CD14-positive monocyte (primary cell): ENCODE results near the gene YTHDC1. TPM values are rescaled to one million over a fixed set of nuclear protein-coding genes. Genes with fewer than 3 reads are reported as not detected.

Source experiments
- DNase-seq, 3 donors: peaks; one replicate each; pipeline ENCODE4 v3.0.0-alpha.2; 2011 to 2022
- H2AFZ ChIP-seq: 2 replicates; pipeline ENCODE4 v1.6.0; 2012; ENCODE audit warnings: mild to moderate bottlenecking, low read depth, low read length, inconsistent platforms; ENCODE audit not compliant: insufficient read depth, poor library complexity, severe bottlenecking
- H3K27ac ChIP-seq, 2 donors: 1 replicate in 1 of 2; 2 replicates in 1 of 2; pipeline ENCODE4 v1.5.1; 2012 to 2013; ENCODE audit warnings: low read length in 2 of 2, control low read depth in 1 of 2, inconsistent platforms in 1 of 2, low read depth in 1 of 2, mild to moderate bottlenecking in 1 of 2
- H3K27me3 ChIP-seq, 2 donors: one replicate each; pipeline versions ENCODE4 v1.6.0 to v1.6.1; 2011 to 2013; ENCODE audit warnings: low read length in 2 of 2; ENCODE audit not compliant: control insufficient read depth in 2 of 2, insufficient read depth in 2 of 2
- H3K36me3 ChIP-seq, 2 donors: replicated peaks in 1 of 2; 1 replicate in 1 of 2; 2 replicates in 1 of 2; pipeline versions ENCODE4 v1.5.1 to v1.6.1; 2012 to 2013; ENCODE audit warnings: low read length in 2 of 2, control low read depth in 1 of 2, inconsistent platforms in 1 of 2, mild to moderate bottlenecking in 1 of 2; ENCODE audit not compliant: insufficient read depth in 2 of 2, control insufficient read depth in 1 of 2
- H3K4me1 ChIP-seq, 2 donors: 1 replicate in 1 of 2; 2 replicates in 1 of 2; pipeline versions ENCODE4 v1.5.1 to v1.6.1; 2012 to 2013; ENCODE audit warnings: low read length in 2 of 2, control low read depth in 1 of 2, inconsistent platforms in 1 of 2, mild to moderate bottlenecking in 1 of 2, moderate library complexity in 1 of 2; ENCODE audit not compliant: insufficient read depth in 2 of 2, control insufficient read depth in 1 of 2
- H3K4me2 ChIP-seq: replicated peaks from 2 replicates; pipeline ENCODE3; 2012; ENCODE audit warnings: low read length, moderate library complexity, mild to moderate bottlenecking; ENCODE audit not compliant: poor library complexity, severe bottlenecking; ENCODE audit errors: extremely low read depth
- H3K4me3 ChIP-seq, 3 experiments: fragments of 200-600 bp in 1 of 3; sonication (generic) in 1 of 3; replicated peaks in 1 of 3; 1 replicate in 2 of 3; 2 replicates in 1 of 3; pipeline ENCODE4 v1.5.1; 2011 to 2013; ENCODE audit warnings: low read length in 3 of 3, mild to moderate bottlenecking in 3 of 3, control low read depth in 2 of 3, low read depth in 2 of 3, inconsistent platforms in 1 of 3, moderate library complexity in 1 of 3
- H3K79me2 ChIP-seq: 2 replicates; pipeline ENCODE4 v1.6.0; 2012; ENCODE audit warnings: mild to moderate bottlenecking, control low read depth, inconsistent platforms, low read length, moderate library complexity; ENCODE audit not compliant: insufficient read depth
- H3K9ac ChIP-seq: 2 replicates; pipeline ENCODE4 v1.6.0; 2017; ENCODE audit warnings: low read length, mild to moderate bottlenecking; ENCODE audit not compliant: insufficient read depth, poor library complexity, severe bottlenecking
- H3K9me3 ChIP-seq, 2 donors: replicated peaks in 1 of 2; 1 replicate in 1 of 2; 2 replicates in 1 of 2; pipeline versions ENCODE4 v1.5.1 to v1.6.1; 2012 to 2013; ENCODE audit warnings: low read length in 2 of 2, control low read depth in 1 of 2; ENCODE audit not compliant: control insufficient read depth in 1 of 2, insufficient read depth in 1 of 2
- H4K20me1 ChIP-seq: 2 replicates; pipeline ENCODE4 v1.6.0; 2012; ENCODE audit warnings: mild to moderate bottlenecking, low read length, control low read depth, moderate library complexity; ENCODE audit not compliant: insufficient read depth
- H3K27ac Mint-ChIP-seq, 7 donors: one replicate each; pipeline ENCODE4 v1.8.0; 2020; ENCODE audit warnings: mild to moderate bottlenecking in 7 of 7, mixed read lengths in 7 of 7, moderate library complexity in 6 of 7, inconsistent platforms in 2 of 7
- H3K27me3 Mint-ChIP-seq, 3 donors: one replicate each; pipeline ENCODE4 v1.8.0; 2021 to 2022; ENCODE audit warnings: low read depth in 3 of 3, mild to moderate bottlenecking in 3 of 3, mixed read lengths in 3 of 3, moderate library complexity in 3 of 3, inconsistent platforms in 1 of 3
- H3K36me3 Mint-ChIP-seq, 2 donors: one replicate each; pipeline ENCODE4 v1.8.0; 2020; ENCODE audit warnings: mixed read lengths in 2 of 2, inconsistent platforms in 1 of 2, mild to moderate bottlenecking in 1 of 2
- H3K4me1 Mint-ChIP-seq: one replicate; pipeline ENCODE4 v1.8.0; 2020; ENCODE audit warnings: mild to moderate bottlenecking, mixed read lengths
- H3K4me3 Mint-ChIP-seq, 2 donors: one replicate each; pipeline ENCODE4 v1.8.0; 2020; ENCODE audit warnings: mild to moderate bottlenecking in 2 of 2, mixed read lengths in 2 of 2, moderate library complexity in 1 of 2
- H3K9me3 Mint-ChIP-seq, 7 donors: one replicate each; pipeline ENCODE4 v1.8.0; 2020 to 2022; ENCODE audit warnings: mixed read lengths in 7 of 7, mild to moderate bottlenecking in 6 of 7, moderate library complexity in 6 of 7, inconsistent platforms in 2 of 7
- CTCF ChIP-seq: fragments of 200-600 bp; IDR thresholded peaks from one replicate; pipeline ENCODE4 v1.8.0; 2022; ENCODE audit warnings: antibody characterized with exemption, mild to moderate bottlenecking
- WGBS: methylation state at CpG from one replicate; pipeline ENCODE4 v1.1.5; 2013; ENCODE audit warnings: missing lambda C conversion rate; ENCODE audit not compliant: insufficient coverage; 5-methylcytosine and 5-hydroxymethylcytosine counted together
- intact Hi-C, 2 donors: fragments of 100-400 bp; cut with micrococcal nuclease; formaldehyde crosslinking; loops; one replicate each; pipeline versions ENCODE4 v1.15.0 to v1.15.1; 2023
- polyA plus RNA-seq, 3 donors: library from polyadenylated mRNA; depleted of rRNA in 1 of 3; unstranded in 2 of 3; stranded (reverse) in 1 of 3; fragments of 300-500 nt in 2 of 3; fragments of >200 nt in 1 of 3; fragmentation: Illumina TruSeq in 2 of 3; gene quantifications; 1 replicate in 2 of 3; 2 replicates in 1 of 3; pipeline ENCODE4 v1.2.3, GENCODE V29; 2012 to 2021

Gene YTHDC1
- polyA plus RNA-seq, 3 donors = 11.0 to 30.8 (median 11.5) TPM

DNA sequence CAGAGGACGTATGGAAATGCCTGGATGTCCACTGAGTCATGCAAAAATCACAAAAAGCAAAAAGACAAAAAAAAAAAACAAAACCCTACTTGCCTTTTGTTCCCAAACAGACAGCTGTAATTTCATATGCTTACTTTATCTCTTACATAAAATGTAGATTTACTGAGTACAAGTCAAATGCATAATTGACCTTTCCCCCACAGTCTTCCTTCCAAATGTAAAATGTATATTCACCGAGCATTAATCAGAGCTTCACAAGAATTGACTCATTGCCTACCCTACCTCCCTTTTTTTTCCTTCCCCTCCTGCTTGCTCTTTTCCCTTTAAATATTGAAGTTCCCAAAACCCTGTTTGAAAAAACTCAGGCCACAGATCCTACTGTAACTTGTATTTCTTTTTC, 71.9 kb downstream of the YTHDC1 start:
- Mint-ChIP-seq H3K27ac (no peak overlapping the region), H3K4me1 (peaks cover 11% of the 10 kb centered on the region), H3K9me3 (peaks cover 2 to 4% (median 2%) of the 10 kb centered on the region in 7 donors), H3K36me3 (no peaks in the 10 kb centered on the region), H3K27me3 (peaks cover 0 to 2% (median 0%) of the 10 kb centered on the region in 3 donors), H3K4me3 (no peak overlapping the region)
- no peaks in the 10 kb centered on the region for H4K20me1 ChIP-seq
- H3K4me3 ChIP-seq = no peak overlapping the region
- no peak overlapping the region for H3K4me2 ChIP-seq
- H3K4me1 ChIP-seq = no peaks in the 10 kb centered on the region
- no peaks in the 10 kb centered on the region for H3K79me2 ChIP-seq
- no peaks in the 10 kb centered on the region for H3K27me3 ChIP-seq
- H3K27ac ChIP-seq = no peak overlapping the region
- WGBS = no CpG with 5 or more reads among the region's 2 CpGs
- TF ChIP-seq CTCF = no peak
- H2AFZ ChIP-seq = no peak overlapping the region
- no peaks in the 10 kb centered on the region for H3K9me3 ChIP-seq
- intact Hi-C loops = loop anchor here in 1 of 2 donors (10.0 kb wide), 1 partner anchor 97 kb away; no protein-coding TSS in a partner anchor
- no peak for DNase-seq
- no peak overlapping the region for H3K9ac ChIP-seq
- H3K36me3 ChIP-seq = no peaks in the 10 kb centered on the region

- H4K20me1 ChIP-seq = no peaks in the 10 kb centered on the region
- H3K79me2 ChIP-seq = no peaks in the 10 kb centered on the region
- H3K4me1 ChIP-seq = no peaks in the 10 kb centered on the region
- no peaks in the 10 kb centered on the region for H3K27me3 ChIP-seq
- no peak for DNase-seq
- no peak overlapping the region for H3K4me3 Mint-ChIP-seq
- peaks cover 0 to 2% (median 0%) of the 10 kb centered on the region in 3 donors for H3K27me3 Mint-ChIP-seq
- H3K36me3 Mint-ChIP-seq = no peaks in the 10 kb centered on the region
- H3K4me1 Mint-ChIP-seq = peaks cover 11% of the 10 kb centered on the region
- 89% methylated on average over 2 of the region's 2 CpGs for WGBS
- no peak overlapping the region for H3K9ac ChIP-seq
- H2AFZ ChIP-seq = no peak overlapping the region
- H3K27ac Mint-ChIP-seq = no peak overlapping the region
- H3K4me3 ChIP-seq = no peak overlapping the region
- no peaks in the 10 kb centered on the region for H3K9me3 ChIP-seq
- no peaks in the 10 kb centered on the region for H3K36me3 ChIP-seq
- H3K27ac ChIP-seq = no peak overlapping the region
- TF ChIP-seq CTCF = no peak
- no peak overlapping the region for H3K4me2 ChIP-seq
- peaks cover 2 to 4% (median 2%) of the 10 kb centered on the region in 7 donors for H3K9me3 Mint-ChIP-seq
- intact Hi-C loops = loop anchor here in 1 of 2 donors (10.0 kb wide), 1 partner anchor 97 kb away; no protein-coding TSS in a partner anchor
Observed at GRCh38 chr4:68277627-68278026, 72.3 kb downstream of the YTHDC1 start.
